ENCODE results near the gene FIBCD1.
A peak's percentile ranks its signal among the peaks of the same experiment; 100 is the strongest.

The FIBCD1 gene

GRCh38 chr9:130874783-130875182 is 64.3 kb downstream of the FIBCD1 start:
- no peak for DNase-seq

DNA sequence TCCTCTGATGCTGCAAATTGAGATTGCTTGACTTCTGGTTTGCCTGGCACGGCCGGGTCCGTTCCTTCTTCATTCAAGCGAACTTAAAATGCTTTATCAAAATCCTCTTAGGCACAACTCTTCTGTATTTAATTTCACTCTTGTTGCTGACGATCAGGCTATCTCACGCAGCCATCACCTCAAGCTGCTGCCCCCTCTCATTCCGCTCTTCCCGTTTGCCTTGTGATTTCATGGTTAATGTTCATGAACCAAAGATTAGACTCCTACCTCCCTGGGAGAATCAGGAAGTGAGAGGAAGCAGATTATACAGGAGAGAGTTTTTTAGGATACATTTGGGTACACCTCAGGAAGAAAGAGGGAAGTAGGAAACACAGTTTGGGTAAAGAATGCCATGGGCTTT is 65.1 kb downstream of the FIBCD1 start:
- no peak for DNase-seq

- no peak for DNase-seq
Measured at GRCh38 chr9:130872912-130873503, 66.0 kb downstream of the FIBCD1 start.

DNA sequence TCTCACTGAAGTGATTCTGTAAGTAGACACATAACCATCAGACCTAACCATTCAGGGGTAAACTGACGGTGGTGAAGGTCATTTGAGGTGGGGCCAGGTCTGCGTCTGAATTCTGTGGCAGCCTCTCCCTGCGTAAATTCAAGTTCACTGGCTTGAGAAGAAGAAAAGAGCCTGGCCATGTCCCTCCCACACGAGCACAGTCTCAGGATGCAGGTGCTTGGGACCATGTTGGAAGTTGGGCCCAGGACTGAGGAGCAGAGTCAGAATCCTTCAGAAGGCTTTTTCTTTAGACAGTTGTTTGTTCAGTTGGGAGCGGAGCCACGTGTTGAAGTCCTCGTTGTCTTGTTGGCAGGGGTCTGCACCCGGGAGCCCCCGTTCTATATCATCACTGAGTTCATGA is 66.5 kb downstream of the FIBCD1 start:
- no peak for DNase-seq

DNA sequence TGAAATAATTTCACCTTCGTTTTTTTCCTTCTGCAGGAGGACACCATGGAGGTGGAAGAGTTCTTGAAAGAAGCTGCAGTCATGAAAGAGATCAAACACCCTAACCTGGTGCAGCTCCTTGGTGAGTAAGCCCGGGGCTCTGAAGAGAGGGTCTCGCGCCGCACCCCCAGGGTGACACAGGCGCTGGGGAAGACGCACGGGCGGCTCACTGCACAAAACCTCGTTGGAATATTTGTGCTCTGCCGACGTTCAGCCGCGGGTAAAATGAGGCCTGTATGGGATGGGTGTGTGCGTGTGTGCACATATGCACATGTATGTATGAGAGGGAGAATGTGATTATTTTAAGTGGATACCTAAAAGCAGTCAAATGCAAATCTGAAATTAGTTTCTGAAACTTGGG is 67.0 kb downstream of the FIBCD1 start:
- no peak for DNase-seq

GRCh38 chr9:130871395-130872062 is 67.5 kb downstream of the FIBCD1 start:
- DNase-seq, result no peak

- DNase-seq, result no peak
Measured at GRCh38 chr9:130870491-130871381, 68.3 kb downstream of the FIBCD1 start.

- no peak for DNase-seq
Measured at GRCh38 chr9:130869250-130869649, 69.8 kb downstream of the FIBCD1 start.

GRCh38 chr9:130868230-130868629 is 70.8 kb downstream of the FIBCD1 start:
- no peak for DNase-seq

DNA sequence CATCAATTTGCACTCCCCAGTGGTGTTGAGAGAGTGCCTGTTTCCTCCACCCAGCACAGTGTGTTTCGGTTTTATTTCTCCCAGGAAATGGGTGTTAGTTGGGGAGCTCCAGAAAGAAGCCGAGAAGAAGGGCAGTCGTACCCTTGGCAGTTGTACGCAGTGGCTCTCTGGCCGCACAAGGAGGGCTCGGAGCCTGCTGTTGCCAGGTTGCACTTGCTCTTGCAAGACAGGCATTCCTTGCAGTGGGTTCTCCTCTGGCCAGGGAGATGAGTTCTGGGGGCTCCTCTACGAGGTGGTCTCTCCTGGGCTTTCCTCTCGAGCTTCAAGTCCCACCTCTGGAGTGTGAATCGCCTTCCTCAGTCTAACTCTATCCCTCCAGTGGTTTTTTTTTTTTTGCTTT is 71.5 kb downstream of the FIBCD1 start:
- DNase-seq, result no peak

DNA sequence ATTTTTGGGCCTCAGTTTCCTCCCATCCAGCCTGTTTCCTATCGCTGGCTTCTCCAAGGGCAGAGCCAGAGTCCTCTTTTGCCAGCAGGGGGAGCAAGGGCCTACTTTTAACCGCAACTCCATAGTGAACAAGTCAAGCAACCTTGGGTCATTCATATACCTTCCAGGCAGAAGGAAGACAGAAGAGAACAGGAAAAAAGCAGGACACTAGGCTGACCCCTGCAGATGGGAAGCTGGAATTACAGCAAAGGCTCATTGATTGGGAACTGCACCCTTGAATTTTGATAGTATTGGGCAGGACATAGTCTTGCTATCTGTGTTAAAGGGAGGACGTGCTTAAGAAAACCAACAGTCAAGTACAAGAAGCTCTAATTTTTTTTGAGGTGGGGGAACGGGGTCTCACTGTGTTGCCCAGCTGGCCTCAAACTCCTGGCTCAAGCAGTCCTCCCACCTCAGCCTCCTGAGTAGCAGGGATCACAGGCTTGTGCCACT is 72.5 kb downstream of the FIBCD1 start:
- peak; percentile 35 for DNase-seq

DNA sequence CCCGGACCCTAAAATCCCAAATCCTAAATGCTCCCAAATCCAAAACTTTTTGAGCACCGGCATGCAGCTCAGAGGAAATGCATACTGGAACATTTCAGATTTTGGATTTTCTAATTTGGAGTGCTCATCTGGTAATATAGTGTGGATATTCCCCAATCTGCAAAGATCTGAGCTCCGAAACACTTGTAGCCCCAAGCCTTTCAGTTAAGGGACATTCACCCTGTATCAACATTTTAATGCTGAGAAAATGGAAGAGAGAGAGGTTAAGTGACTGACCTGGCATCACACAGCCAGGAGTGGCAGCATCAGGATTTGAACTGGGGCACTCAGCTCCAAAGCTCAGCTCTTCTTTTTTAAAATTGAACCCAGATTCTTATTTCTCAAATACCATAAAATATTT is 73.1 kb downstream of the FIBCD1 start:
- no peak for DNase-seq

- no peak for DNase-seq
Measured at GRCh38 chr9:130864541-130864940, 74.5 kb downstream of the FIBCD1 start.

GRCh38 chr9:130862747-130863146 is 76.3 kb downstream of the FIBCD1 start:
- no peak for DNase-seq

- no peak for DNase-seq
Measured at GRCh38 chr9:130862217-130862616, 76.8 kb downstream of the FIBCD1 start.

GRCh38 chr9:130861372-130862180 is 77.5 kb downstream of the FIBCD1 start:
- DNase-seq, result no peak

DNA sequence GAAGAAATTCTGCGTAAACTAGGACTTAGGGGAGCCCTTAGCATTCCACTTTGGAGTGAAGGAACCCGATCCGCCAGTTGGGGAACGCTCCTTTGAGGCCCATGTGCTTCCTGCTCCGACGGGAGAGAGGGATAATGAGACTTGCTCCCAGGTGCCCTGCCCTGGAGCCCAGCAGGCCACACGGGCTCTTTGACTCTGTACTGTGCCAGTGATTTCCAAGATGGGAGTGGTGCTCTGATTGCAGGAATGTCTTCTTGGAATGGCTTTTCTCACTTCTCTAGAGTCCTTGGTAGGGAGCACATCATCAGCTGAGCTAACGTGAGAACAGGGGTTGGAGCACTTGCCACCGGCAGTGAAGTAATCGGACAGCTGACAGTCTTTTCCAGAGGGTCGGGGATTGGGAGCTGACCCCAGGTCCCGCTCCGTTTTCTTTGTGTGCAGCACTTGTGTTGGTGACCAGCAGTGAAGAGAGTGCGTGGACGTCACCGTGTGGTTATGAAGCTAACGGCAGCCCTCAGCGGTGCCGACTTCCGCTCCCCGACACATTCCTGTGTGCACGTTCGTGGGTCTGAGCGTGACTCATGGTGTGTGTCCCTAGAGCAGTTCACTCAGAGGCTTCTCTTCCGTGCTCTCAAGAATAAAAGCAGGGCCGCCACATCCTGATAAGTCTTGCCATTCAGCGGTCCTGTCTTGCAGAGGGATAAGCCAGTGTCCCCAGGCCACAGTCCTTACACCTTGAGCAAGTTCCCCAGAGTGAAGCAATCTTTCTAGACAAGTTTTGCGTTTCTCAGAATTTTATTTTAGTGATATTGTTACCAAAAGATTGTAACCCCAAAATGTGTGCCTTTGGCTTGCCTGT is 78.4 kb downstream of the FIBCD1 start:
- DNase-seq, result no peak

DNA sequence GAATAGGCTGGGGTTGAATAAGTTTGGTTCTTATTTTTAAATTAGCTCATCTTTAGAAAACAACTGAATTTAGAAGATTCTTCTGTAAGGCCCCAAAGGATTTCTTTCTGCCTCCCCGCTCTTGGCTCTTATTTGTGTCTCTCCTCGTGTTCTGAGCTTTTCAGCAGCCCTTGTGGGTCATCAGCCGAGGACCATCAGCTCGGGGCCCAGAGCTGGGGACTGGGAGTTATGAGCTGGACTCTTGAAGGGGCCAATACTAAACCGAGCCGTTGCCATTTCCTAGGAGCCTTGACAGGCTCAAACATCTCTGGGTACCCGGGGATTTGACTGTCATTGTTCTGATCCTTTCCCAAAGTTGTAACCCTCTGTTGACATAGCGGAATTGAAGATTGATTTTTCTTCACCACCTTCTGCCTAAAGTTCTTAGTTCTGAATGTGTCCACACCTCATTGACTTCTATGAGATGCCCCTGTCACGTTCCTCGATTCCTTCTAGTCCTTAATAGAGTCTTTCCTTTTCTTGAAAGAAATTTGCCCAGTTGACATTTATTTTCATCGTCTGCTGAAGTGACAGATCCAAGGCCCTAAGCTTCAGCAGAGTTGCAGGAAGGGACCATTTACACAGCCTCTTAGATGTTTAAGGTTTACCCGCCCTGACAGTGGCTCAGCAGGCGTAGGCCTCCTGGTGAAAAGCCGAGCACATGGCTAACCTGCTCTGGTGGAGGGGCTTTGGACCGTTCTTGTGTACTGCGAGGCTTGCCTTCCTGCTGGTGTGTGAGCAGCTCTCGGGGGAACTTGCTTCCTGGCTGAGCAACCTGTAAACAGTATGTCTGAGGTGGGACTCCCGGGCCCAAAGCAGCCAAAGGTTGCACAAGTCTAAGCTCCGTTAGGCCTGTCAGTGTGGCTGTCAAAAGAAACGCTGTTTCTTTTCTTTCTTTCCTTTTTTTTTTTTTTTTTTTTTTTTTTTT is 80.0 kb downstream of the FIBCD1 start:
- DNase-seq, result no peak

GRCh38 chr9:130857864-130858738 is 80.9 kb downstream of the FIBCD1 start:
- DNase-seq, result no peak

- DNase-seq, result no peak
Measured at GRCh38 chr9:130856474-130856873, 82.6 kb downstream of the FIBCD1 start.
